ENCODE measurements around the gene LRCOL1.

- TF ChIP-seq CTCF (IDR thresholded peaks at IDR 0.05) (no peak), POLR2A (IDR thresholded peaks at IDR 0.05) (no peak)
Measured at GRCh38 chr12:132649226-132649945, 39.0 kb upstream of the LRCOL1 start.
